Left ventricle myocardium inferior (tissue), 1 donor: ENCODE results near the gene NBPF6. TPM values are rescaled to one million over a fixed set of nuclear protein-coding genes. Genes with fewer than 3 reads are reported as not detected.

ENCODE experiments used
- DNase-seq: peaks from one replicate; pipeline ENCODE4 v3.0.0-alpha.2; 2020
- H3K27ac ChIP-seq: fragments of 200-600 bp; replicated peaks from 2 replicates; pipeline ENCODE4 v1.8.0; 2021
- H3K27me3 ChIP-seq: fragments of 200-600 bp; 2 replicates; pipeline ENCODE4 v1.8.0; 2021; ENCODE audit warnings: low read depth
- H3K36me3 ChIP-seq: fragments of 200-600 bp; 2 replicates; pipeline ENCODE4 v1.8.0; 2021
- H3K4me1 ChIP-seq: fragments of 200-600 bp; 2 replicates; pipeline ENCODE4 v1.8.0; 2021
- H3K4me3 ChIP-seq: fragments of 200-600 bp; 2 replicates; pipeline ENCODE4 v1.8.0; 2021; ENCODE audit warnings: mild to moderate bottlenecking, moderate library complexity
- H3K9me3 ChIP-seq: fragments of 200-600 bp; replicated peaks from 2 replicates; pipeline ENCODE4 v1.8.0; 2021
- intact Hi-C: fragments of 100-400 bp; cut with micrococcal nuclease; formaldehyde crosslinking; loops from one replicate; pipeline ENCODE4 v1.11.0; 2022
- total RNA-seq: library from RNA; stranded (reverse); fragmentation: NEBNext Ultra II Directional; extraction: Animal tissue kit (Norgen Biotek cat#: 25700); gene quantifications from one replicate; pipeline ENCODE4 v1.2.1, GENCODE V29; 2021
- TF ChIP-seq, protein P1 (sequence below): fragments of 200-600 bp; IDR thresholded peaks from 2 replicates; pipeline ENCODE4 v1.8.0; 2021; ENCODE audit warnings: antibody characterized with exemption, mild to moderate bottlenecking, borderline replicate concordance
- donor health status: DM: no; HTN: yes; CAD: no; lungs with severe emphysema.

The NBPF6 gene
- total RNA-seq, 1 donor from 2014 or later, result not detected

DNA sequence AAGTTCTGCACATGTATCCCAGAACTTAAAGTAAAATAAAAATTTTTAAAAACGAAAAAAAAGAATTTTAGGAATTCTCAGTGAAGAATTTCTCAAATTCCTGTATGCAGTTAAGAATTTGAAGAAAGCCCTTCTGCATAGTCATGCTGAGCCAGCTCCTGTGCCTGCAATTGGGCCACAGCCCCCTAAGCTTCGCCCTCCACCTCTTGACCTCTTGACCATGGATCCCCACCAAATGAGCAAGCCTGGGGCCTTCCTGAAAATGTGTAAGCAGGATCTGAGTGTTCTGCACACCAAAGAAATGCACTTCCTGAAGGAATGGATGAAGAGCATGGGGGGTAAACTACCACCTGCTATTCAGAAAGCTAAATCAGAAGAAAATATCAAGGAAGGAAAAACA, 52.0 kb downstream of the NBPF6 start:
- Histone ChIP-seq H3K36me3 (no peaks in the 10 kb centered on the region), H3K4me1 (no peaks in the 10 kb centered on the region), H3K27ac (no peak overlapping the region), H3K9me3 (no peaks in the 10 kb centered on the region), H3K27me3 (no peaks in the 10 kb centered on the region), H3K4me3 (no peak overlapping the region)
- TF ChIP-seq, protein P1, sequence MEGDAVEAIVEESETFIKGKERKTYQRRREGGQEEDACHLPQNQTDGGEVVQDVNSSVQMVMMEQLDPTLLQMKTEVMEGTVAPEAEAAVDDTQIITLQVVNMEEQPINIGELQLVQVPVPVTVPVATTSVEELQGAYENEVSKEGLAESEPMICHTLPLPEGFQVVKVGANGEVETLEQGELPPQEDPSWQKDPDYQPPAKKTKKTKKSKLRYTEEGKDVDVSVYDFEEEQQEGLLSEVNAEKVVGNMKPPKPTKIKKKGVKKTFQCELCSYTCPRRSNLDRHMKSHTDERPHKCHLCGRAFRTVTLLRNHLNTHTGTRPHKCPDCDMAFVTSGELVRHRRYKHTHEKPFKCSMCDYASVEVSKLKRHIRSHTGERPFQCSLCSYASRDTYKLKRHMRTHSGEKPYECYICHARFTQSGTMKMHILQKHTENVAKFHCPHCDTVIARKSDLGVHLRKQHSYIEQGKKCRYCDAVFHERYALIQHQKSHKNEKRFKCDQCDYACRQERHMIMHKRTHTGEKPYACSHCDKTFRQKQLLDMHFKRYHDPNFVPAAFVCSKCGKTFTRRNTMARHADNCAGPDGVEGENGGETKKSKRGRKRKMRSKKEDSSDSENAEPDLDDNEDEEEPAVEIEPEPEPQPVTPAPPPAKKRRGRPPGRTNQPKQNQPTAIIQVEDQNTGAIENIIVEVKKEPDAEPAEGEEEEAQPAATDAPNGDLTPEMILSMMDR, result no peak
- intact Hi-C loops, result no loop called here
- no peak for DNase-seq

DNA sequence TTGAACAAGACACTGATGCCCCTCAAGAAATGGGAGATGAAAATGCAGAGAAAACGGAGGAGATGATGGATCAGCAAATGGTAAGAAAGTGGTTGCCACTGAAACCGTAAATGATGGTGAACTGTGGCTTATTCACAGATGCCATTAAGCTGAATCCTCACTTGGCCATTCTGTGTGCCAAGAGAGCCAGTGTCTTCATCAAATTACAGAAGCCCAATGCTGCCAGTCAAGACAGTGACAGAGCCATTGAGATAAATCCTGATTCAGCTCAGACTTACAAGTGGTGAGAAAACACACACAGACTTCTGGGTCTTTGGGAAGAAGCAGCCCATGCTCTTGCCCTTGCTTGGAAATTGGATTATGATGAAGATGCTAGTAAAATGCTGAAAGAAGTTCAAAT, 52.5 kb downstream of the NBPF6 start:
- TF ChIP-seq, protein P1, result no peak
- H3K4me1 ChIP-seq, result no peaks in the 10 kb centered on the region
- H3K27ac ChIP-seq, result no peak overlapping the region
- DNase-seq, result no peak
- no peaks in the 10 kb centered on the region for H3K27me3 ChIP-seq
- intact Hi-C loops, result no loop called here
- no peaks in the 10 kb centered on the region for H3K36me3 ChIP-seq
- no peaks in the 10 kb centered on the region for H3K9me3 ChIP-seq
- H3K4me3 ChIP-seq, result no peak overlapping the region

DNA sequence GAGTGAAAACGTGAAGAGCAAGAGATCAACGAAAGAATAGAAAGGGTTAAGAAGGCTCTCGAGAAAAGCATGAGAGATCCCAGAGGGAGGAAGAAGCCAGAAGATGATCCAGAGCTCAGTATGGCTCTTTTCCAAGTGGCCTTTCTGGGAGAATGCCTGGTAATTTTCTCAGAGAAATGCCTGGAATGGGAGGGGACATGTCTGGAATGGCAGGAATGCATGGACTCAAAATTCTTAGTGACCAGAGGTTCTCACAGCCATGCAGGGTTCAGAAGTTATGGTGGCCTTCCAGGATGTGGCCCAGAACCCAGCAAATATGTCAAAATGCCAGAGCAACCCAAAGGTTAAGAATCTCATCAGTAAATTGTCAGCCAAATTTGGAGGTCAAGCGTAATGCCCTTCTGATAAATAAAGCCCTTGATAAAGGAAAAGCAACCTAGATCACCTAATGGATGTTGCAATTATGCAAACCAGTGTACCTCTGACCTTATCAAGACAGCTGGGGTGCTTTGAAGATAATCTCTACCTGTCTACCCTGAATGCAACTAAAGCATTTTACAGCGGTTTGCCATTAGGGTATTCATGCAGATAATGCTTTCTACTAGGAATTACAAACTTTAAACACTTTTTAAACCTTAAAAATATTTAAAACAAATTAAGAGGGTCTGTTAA, 53.1 kb downstream of the NBPF6 start:
- Histone ChIP-seq H3K36me3 (no peaks in the 10 kb centered on the region), H3K27ac (no peak overlapping the region), H3K27me3 (no peaks in the 10 kb centered on the region), H3K4me3 (no peak overlapping the region), H3K9me3 (no peaks in the 10 kb centered on the region), H3K4me1 (no peaks in the 10 kb centered on the region)
- DNase-seq, result no peak
- TF ChIP-seq, protein P1, result no peak
- intact Hi-C loops, result no loop called here

DNA sequence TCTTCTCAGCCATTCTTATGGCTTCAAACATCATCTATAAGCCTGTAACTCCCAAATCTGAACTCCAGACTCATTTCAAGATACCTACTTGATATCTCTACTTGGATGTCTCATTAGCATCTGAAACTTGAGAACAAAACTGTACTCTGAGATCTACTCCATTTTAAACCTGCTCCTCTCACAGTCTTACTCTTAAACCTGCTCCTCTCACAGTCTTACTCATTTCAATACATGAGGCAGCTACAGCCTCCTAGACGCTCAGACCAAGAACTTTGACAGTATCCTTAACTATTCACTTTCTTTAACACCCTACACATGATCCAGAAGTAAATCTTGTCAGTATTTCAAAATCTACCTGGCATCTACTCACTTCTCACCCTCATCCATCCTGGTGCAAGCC, 54.3 kb downstream of the NBPF6 start:
- Histone ChIP-seq H3K4me1 (no peaks in the 10 kb centered on the region), H3K27ac (no peak overlapping the region), H3K36me3 (no peaks in the 10 kb centered on the region), H3K27me3 (no peaks in the 10 kb centered on the region), H3K4me3 (no peak overlapping the region), H3K9me3 (no peaks in the 10 kb centered on the region)
- intact Hi-C loops, result no loop called here
- no peak for DNase-seq
- TF ChIP-seq, protein P1, result no peak

DNA sequence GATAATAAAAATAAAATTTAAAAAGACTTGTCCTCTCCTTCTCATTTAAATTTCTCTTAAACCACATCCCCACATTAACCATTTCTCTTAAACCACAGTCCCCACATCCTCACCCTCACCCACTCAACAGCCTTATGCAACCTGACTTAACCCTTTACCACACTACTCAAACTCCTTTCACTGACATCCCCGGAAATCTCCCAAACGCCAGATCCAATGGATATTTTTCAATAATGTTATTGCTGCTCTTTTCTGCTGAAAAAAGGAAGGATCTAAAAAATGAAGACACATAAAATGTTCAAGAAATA, 55.6 kb downstream of the NBPF6 start:
- intact Hi-C loops, result no loop called here
- Histone ChIP-seq H3K36me3 (no peaks in the 10 kb centered on the region), H3K9me3 (no peaks in the 10 kb centered on the region), H3K27me3 (no peaks in the 10 kb centered on the region), H3K27ac (no peak overlapping the region), H3K4me1 (no peaks in the 10 kb centered on the region), H3K4me3 (no peak overlapping the region)
- no peak for DNase-seq
- TF ChIP-seq, protein P1, result no peak
